ENCODE measurements around the gene FILIP1. TPM values are rescaled to one million over a fixed set of nuclear protein-coding genes. Genes with fewer than 3 reads are reported as not detected.

The FILIP1 gene
- total and polyA plus RNA-seq, 9 donors: 20.3 to 49.0 (median 42.4) TPM

DNA sequence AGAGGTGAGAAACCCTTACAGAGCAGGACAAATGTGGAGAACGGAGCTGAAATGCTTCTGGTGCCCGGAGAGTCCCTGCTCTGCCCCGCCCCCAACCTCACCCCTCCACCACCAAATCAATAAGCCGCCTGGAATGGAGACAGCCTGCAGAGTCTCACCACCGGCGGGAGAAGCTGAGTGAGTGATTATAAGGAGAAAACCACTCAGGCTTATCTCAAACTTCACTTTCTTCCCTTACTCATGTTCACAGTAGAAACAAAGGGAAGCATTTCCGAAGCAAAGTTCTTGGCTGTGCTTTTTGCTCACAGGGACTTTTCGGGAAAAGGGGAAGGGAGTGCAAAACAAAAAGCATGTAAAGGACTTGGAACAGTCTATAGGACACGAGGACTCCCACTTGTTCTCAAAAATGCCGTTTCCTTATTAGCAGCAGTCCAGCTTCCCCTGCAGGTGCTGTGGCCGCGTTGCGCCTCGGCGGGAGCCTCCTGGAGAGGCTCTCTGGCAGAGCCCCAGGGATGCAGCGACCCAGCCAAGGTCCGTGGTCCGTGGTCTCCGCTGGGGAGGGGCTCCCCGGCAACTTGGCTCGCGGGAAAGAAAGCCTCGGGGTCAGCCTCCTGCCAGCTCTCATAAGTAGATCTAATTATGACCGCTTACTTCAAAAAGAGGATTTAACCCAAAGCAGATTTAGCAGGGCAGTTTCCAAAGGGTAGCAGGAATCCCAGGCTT lies 144.2 kb downstream of the FILIP1 start:
- peak; percentile 91 for DNase-seq

DNA sequence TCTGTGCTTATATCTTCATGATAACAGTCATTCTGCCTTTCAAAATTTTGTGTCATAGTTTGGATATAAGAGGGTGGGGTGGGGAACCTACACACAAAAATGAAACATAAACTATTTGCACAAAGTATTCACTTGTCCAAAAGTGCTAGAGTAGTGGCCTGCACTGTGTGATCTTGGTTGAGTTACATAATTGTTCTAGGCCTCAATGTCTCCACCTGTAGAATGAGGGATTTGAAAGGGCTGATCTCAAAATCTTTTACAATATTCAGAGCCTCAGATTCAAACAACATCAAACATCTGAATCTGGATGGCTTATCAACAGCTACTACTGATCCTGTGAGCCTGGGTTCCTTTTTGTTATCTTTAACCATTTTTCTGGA lies 144.7 kb downstream of the FILIP1 start:
- no peak for DNase-seq
- peaks cover 7% of the 10 kb centered on the region for H3K36me3 ChIP-seq (ENCODE audit: control insufficient read depth, insufficient read depth, low read length)
- H3K27ac ChIP-seq (ENCODE audit: low read length): peak overlapping the region; percentile 81

More for the DNA sequence above, 144.2 kb downstream of the FILIP1 start:
- 0% methylated on average over 16 of the region's 24 CpGs for WGBS (ENCODE audit: insufficient coverage)
- H3K27ac ChIP-seq (ENCODE audit: low read length): peak overlapping the region; percentile 81
- peaks cover 7% of the 10 kb centered on the region for H3K36me3 ChIP-seq (ENCODE audit: control insufficient read depth, insufficient read depth, low read length)
- no peaks in the 10 kb centered on the region for H3K9me3 ChIP-seq (replicated peaks; ENCODE audit: control insufficient read depth, low read depth, low read length)
- peaks cover 3% of the 10 kb centered on the region for H3K27me3 ChIP-seq (ENCODE audit: control insufficient read depth, insufficient read depth, low read length)
- peaks cover 12% of the 10 kb centered on the region for H3K4me1 ChIP-seq (ENCODE audit: control insufficient read depth, insufficient read depth, low read length)
- H3K4me3 ChIP-seq (ENCODE audit: low read length): peak overlapping the region; percentile 21

DNA sequence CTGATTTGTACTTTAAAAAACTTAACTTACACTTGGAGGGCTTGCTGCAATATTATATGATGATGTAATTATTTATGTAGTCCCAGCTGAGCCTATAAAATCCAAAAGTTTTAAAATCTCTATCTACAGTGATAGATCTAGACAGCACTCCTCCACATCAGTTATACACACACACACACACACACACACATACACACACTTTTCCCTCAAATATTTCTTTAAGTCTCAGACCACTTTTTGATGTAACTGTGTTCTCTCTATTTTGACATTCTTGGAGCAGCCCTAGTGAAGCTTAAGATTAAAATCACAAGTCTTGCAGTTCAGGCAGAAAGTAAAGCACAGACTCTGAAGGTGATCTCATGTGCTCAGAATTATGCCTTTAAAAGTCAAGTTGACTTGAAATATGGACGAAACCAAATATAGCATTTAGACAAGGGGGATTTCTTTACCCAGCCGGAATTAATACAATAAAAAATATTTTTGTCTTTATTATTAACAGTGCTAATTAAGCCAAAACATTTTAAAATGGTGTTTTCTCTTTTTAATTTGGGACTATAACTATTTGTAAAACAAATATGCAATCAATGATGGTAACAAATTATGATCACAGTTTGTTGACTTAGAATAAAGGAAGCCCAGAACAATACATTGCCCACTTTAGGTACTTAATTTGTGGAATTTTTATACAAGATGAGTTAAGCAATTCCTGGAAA lies 145.5 kb downstream of the FILIP1 start:
- H3K27me3 ChIP-seq (ENCODE audit: control insufficient read depth, insufficient read depth, low read length): peaks cover 3% of the 10 kb centered on the region
- H3K4me1 ChIP-seq (ENCODE audit: control insufficient read depth, insufficient read depth, low read length): peaks cover 12% of the 10 kb centered on the region
- H3K9me3 ChIP-seq (replicated peaks; ENCODE audit: control insufficient read depth, low read depth, low read length): no peaks in the 10 kb centered on the region
- no peak overlapping the region for H3K4me3 ChIP-seq (ENCODE audit: low read length)
- peaks cover 2% of the 10 kb centered on the region for H3K36me3 ChIP-seq (ENCODE audit: control insufficient read depth, insufficient read depth, low read length)
- peak; percentile 88 for DNase-seq
- WGBS (ENCODE audit: insufficient coverage): no CpG with 5 or more reads among the region's 2 CpGs
- peak overlapping the region; percentile 81 for H3K27ac ChIP-seq (ENCODE audit: low read length)

More for the DNA sequence above, 144.7 kb downstream of the FILIP1 start:
- Histone ChIP-seq H3K4me3 (ENCODE audit: low read length) (no peak overlapping the region), H3K27me3 (ENCODE audit: control insufficient read depth, insufficient read depth, low read length) (peaks cover 3% of the 10 kb centered on the region), H3K9me3 (replicated peaks; ENCODE audit: control insufficient read depth, low read depth, low read length) (no peaks in the 10 kb centered on the region), H3K4me1 (ENCODE audit: control insufficient read depth, insufficient read depth, low read length) (peaks cover 12% of the 10 kb centered on the region)

DNA sequence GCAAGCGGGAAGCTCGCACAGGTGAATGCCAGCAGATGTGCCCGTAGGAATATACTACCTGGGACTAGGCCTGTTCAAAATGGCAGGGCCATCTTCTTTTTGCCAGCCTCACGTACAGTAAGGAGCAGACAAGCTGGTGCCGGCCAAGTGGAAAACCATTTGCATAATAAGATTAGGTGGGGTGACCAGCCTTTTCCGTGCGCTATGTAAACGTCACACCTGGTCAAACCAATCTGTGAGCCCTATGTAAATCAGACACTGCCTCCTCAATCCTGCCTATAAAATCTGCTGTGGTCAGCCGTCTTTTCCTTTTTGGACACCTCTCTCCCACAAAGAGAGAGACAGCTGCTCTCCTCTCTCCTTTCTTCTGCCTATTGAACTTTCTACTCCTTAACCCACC lies 148.2 kb downstream of the FILIP1 start:
- Histone ChIP-seq H3K27ac (ENCODE audit: low read length) (no peak overlapping the region), H3K4me1 (ENCODE audit: control insufficient read depth, insufficient read depth, low read length) (peaks cover 12% of the 10 kb centered on the region), H3K9me3 (replicated peaks; ENCODE audit: control insufficient read depth, low read depth, low read length) (no peaks in the 10 kb centered on the region), H3K4me3 (ENCODE audit: low read length) (no peak overlapping the region), H3K27me3 (ENCODE audit: control insufficient read depth, insufficient read depth, low read length) (peaks cover 3% of the 10 kb centered on the region), H3K36me3 (ENCODE audit: control insufficient read depth, insufficient read depth, low read length) (peaks cover 3% of the 10 kb centered on the region)
- DNase-seq: no peak
- WGBS (ENCODE audit: insufficient coverage): 83% methylated on average over 7 of the region's 9 CpGs

DNA sequence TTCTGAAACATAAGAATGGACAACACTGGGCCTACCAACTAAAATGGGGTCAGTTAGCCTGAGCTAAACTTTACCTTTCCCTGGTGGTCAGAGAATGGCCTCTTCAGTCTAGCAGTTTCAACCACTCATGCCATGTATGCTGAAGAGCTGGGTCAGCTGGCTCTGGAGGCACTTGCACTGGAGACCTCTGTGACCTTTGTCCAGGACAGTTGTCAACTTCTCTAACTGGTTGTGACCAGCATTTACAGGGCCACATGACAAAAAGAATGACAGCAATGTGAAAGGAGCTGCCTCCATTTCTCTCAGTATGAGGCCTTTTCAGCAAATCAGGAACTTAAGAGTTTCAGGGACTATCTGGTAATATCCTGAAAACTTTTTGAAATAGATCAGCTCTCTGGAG lies 149.1 kb downstream of the FILIP1 start:
- Histone ChIP-seq H3K4me3 (ENCODE audit: low read length) (no peak overlapping the region), H3K27ac (ENCODE audit: low read length) (no peak overlapping the region)

DNA sequence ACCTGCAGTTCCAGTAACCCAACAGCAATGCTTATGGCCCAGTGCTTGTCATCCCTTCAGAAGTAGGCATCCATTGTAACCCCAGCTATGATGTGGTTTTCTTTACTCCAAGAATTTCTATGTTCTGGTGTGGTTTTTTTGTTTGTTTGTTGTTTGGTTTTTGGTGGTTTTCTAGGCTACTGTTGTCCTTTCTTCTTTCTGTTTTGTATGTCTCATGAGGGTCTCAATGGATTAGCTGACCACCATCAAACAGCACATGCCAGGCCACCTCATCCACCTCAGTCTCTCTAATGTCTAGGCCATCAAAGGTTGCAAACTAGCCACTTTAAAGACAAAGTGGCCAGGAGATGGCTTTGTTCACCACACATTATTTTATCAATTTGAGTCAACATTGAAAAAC lies 149.6 kb downstream of the FILIP1 start:
- Histone ChIP-seq H3K36me3 (ENCODE audit: control insufficient read depth, insufficient read depth, low read length) (peaks cover 3% of the 10 kb centered on the region), H3K4me1 (ENCODE audit: control insufficient read depth, insufficient read depth, low read length) (peaks cover 3% of the 10 kb centered on the region), H3K27me3 (ENCODE audit: control insufficient read depth, insufficient read depth, low read length) (no peaks in the 10 kb centered on the region), H3K9me3 (replicated peaks; ENCODE audit: control insufficient read depth, low read depth, low read length) (no peaks in the 10 kb centered on the region), H3K4me3 (ENCODE audit: low read length) (no peak overlapping the region), H3K27ac (ENCODE audit: low read length) (no peak overlapping the region)
- DNase-seq: no peak

More for the DNA sequence above, 149.1 kb downstream of the FILIP1 start:
- H3K4me1 ChIP-seq (ENCODE audit: control insufficient read depth, insufficient read depth, low read length): peaks cover 7% of the 10 kb centered on the region
- peaks cover 3% of the 10 kb centered on the region for H3K36me3 ChIP-seq (ENCODE audit: control insufficient read depth, insufficient read depth, low read length)
- no peaks in the 10 kb centered on the region for H3K27me3 ChIP-seq (ENCODE audit: control insufficient read depth, insufficient read depth, low read length)
- no peaks in the 10 kb centered on the region for H3K9me3 ChIP-seq (replicated peaks; ENCODE audit: control insufficient read depth, low read depth, low read length)
- DNase-seq: no peak

DNA sequence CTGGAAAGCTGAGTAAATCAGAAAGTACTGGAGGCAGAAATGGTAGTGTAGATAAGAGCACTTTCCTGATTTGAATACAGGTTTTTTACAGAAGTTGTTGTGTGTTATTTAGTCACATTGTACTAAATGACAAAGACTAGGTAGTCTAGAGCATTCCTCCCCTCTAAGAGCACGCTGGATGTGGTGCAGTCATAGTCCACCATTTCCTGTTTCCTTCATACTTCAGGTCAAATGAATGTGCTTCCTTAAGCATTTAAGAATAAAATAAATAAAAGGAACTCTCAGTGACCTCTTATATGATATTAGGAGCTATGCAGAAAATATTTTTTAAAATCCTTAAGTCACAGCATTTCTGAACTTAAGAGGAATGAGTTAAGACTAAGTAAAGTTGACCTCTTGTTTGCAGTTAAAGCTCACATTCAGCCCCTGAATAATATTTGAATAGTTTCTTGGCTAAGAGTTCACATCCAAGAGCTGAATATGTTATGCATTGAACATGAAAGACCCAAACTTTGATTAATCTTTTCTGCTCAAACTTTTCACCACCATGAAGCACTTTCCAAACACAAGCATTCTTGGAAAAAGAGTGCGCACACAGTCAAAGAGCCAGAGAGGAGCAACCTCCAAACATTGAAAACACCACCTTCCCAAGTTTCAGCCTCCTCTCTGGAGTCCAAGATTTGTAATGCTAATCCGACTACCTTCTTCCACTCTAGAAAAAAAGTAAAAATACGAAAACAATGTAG lies 155.6 kb downstream of the FILIP1 start:
- Histone ChIP-seq H3K9me3 (replicated peaks; ENCODE audit: control insufficient read depth, low read depth, low read length) (no peaks in the 10 kb centered on the region), H3K27ac (ENCODE audit: low read length) (no peak overlapping the region), H3K27me3 (ENCODE audit: control insufficient read depth, insufficient read depth, low read length) (no peaks in the 10 kb centered on the region), H3K4me3 (ENCODE audit: low read length) (no peak overlapping the region), H3K4me1 (ENCODE audit: control insufficient read depth, insufficient read depth, low read length) (peaks cover 2% of the 10 kb centered on the region), H3K36me3 (ENCODE audit: control insufficient read depth, insufficient read depth, low read length) (peaks cover 7% of the 10 kb centered on the region)
- DNase-seq: peak; percentile 71
- 29% methylated on average over 1 of the region's 4 CpGs for WGBS (ENCODE audit: insufficient coverage)

DNA sequence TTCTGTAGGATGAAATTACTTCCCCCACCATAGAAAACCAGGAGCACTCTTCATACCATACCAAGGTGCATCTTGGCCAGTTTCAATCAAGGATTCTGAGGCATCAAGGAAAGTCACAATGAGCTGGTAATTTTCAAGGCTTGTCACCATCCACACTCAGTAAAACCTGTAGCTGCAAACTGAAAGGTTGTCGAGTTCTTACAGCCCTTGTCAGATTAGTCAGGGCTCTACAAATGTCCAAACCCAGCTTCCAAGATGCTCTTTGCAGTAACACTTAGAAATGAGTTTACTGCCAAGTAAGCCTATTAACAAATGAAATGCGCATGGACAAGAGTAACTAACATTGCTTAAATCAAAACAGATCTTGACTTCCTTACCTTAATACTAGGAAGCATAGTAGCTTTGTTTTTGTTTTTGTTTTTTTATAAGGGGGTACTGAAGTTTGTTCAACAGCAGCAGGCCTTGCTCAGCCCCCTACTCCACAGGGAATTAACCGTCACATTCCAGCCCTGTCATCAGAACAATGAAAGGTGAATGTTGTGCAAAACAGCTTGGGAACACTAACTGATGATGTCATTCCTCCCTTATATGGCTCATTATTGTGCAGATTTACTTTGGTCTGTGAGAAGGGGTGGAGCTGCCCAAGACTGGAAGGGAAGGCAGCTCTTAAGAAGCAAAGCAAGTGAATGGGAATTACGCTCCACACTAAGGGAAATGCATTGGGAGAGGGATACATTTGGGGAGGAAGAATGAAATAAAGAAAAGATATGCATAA lies 159.1 kb downstream of the FILIP1 start:
- no peaks in the 10 kb centered on the region for H3K27me3 ChIP-seq (ENCODE audit: control insufficient read depth, insufficient read depth, low read length)

DNA sequence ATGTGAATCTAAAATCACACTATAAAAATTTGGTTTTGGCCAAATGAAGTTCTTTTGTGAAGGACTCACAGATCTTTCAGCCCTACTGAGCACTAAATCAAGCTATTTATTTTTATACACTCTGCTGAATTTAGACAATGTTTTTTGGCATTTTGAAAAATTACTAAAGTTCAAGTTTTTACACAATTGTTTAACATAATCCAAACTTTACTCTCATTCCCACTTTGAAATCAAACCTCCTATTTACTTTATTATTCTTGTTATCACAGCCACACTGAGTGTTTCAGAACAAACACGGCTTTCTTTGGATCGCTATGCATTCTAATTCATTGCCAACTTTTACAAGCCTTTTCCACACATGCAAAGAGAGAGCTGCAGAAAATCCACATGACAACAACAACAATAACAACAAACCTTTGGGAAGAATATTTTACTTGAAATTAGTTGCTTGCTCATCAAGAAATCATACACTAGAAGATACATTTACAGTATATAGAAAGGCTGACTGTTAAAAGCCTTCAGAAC lies 159.9 kb downstream of the FILIP1 start:
- H3K4me1 ChIP-seq (ENCODE audit: control insufficient read depth, insufficient read depth, low read length): peaks cover 2% of the 10 kb centered on the region
- H3K27me3 ChIP-seq (ENCODE audit: control insufficient read depth, insufficient read depth, low read length): no peaks in the 10 kb centered on the region
- 33% methylated on average over 2 of the region's 2 CpGs for WGBS (ENCODE audit: insufficient coverage)
- peak; percentile 76 for DNase-seq
- peak overlapping the region; percentile 69 for H3K27ac ChIP-seq (ENCODE audit: low read length)
- no peaks in the 10 kb centered on the region for H3K9me3 ChIP-seq (replicated peaks; ENCODE audit: control insufficient read depth, low read depth, low read length)
- H3K36me3 ChIP-seq (ENCODE audit: control insufficient read depth, insufficient read depth, low read length): peaks cover 4% of the 10 kb centered on the region
- H3K4me3 ChIP-seq (ENCODE audit: low read length): no peak overlapping the region

More for the DNA sequence above, 159.1 kb downstream of the FILIP1 start:
- H3K9me3 ChIP-seq (replicated peaks; ENCODE audit: control insufficient read depth, low read depth, low read length): no peaks in the 10 kb centered on the region
- H3K36me3 ChIP-seq (ENCODE audit: control insufficient read depth, insufficient read depth, low read length): peaks cover 4% of the 10 kb centered on the region
- no CpG with 5 or more reads among the region's 4 CpGs for WGBS (ENCODE audit: insufficient coverage)
- H3K27ac ChIP-seq (ENCODE audit: low read length): peak overlapping the region; percentile 69
- peak; percentile 78 for DNase-seq
- peaks cover 2% of the 10 kb centered on the region for H3K4me1 ChIP-seq (ENCODE audit: control insufficient read depth, insufficient read depth, low read length)
- H3K4me3 ChIP-seq (ENCODE audit: low read length): no peak overlapping the region

Data from muscle of leg (tissue), 11 donors.